ENCODE measurements around the gene EVA1A.

DNA sequence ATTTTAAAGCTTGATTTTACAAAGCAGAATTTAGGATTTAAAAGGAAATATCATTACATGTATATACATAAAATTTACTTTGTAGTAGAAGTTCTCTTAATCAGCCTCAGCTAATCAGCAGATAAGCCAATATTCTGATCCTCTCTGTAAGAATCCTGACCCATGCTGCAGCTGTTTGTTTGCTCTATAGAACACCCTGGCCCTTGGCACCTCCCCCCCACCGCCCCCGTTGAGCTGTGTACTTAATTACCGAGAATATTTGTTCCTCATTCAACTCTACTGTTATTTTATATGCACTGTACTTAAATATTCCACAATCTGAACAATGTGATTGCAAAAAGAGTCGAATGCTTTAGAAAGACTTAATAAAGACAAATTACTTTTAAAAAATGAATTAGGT, 98.0 kb downstream of the EVA1A start:
- TF ChIP-seq, protein P1, sequence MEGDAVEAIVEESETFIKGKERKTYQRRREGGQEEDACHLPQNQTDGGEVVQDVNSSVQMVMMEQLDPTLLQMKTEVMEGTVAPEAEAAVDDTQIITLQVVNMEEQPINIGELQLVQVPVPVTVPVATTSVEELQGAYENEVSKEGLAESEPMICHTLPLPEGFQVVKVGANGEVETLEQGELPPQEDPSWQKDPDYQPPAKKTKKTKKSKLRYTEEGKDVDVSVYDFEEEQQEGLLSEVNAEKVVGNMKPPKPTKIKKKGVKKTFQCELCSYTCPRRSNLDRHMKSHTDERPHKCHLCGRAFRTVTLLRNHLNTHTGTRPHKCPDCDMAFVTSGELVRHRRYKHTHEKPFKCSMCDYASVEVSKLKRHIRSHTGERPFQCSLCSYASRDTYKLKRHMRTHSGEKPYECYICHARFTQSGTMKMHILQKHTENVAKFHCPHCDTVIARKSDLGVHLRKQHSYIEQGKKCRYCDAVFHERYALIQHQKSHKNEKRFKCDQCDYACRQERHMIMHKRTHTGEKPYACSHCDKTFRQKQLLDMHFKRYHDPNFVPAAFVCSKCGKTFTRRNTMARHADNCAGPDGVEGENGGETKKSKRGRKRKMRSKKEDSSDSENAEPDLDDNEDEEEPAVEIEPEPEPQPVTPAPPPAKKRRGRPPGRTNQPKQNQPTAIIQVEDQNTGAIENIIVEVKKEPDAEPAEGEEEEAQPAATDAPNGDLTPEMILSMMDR (conservative IDR thresholded peaks at IDR 0.05; ENCODE audit: low read length), result no peak
- no peak for TF ChIP-seq EZH2phosphoT487 (IDR thresholded peaks at IDR 0.05; ENCODE audit: borderline replicate concordance, low read depth, low read length)
